NCI-H774 (cell line): Measurements from ENCODE around the gene NFASC.

Source experiments
- DNase-seq: peaks from one replicate; lab custom pipeline; 2025; lab: John Stamatoyannopoulos, UW

Gene NFASC

GRCh38 chr1:204870160-204870912 is at the start of gene NFASC:
TSS of gene NFASC (plus strand) at chr1:204870862. CDS start at chr1:204944316, 73,454 bp downstream.
- no peak for DNase-seq

GRCh38 chr1:204821476-204821875 is 49.2 kb upstream of the NFASC start:
- no peak for DNase-seq

GRCh38 chr1:204821924-204822323 is 48.7 kb upstream of the NFASC start:
- DNase-seq, result no peak

DNA sequence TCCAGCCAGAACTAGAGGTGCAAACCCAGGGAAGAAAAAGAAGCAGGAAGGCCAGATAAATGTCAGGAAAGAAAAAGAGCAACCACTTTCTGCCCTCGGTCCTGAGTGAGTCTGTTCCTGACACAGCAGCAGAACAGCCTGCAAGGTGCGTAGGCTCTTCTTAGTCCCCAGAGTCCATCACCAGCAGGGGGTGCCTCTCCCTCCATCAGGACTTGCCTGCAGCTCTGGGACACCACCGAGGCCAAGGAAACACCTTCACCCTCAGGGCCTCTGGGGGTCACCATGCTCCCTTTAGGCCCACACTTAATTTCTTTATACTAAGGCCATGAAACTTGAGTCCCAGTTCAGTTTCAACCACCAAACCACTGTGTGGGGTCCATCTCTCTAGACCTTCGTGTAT is 43.7 kb upstream of the NFASC start:
- no peak for DNase-seq

DNA sequence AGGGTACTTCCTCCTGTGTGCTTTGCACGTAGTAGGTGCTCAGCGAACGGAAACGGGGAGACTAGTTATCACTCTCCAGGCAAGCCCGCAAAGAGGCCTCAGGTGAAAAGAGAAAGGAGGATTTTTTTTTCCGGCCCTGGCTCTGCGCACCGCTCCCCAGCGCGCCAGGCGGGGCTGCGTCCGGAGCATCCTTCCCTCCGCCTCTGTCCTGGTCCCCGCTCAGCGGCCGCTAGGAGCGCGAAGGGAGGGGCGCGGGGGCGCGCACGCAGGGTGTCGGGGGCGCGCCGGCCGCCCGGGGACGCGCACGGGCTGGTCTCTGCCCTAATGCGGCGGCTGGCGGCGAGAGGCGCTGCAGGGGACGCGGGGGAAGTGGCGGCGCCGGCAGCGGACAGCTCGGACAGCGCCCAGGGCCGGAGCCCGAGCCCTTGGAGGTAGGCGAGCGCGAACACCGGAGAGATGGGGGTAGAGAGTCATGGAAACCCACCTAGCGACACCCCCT is 42.3 kb upstream of the NFASC start:
- DNase-seq, result peak; percentile 88

- DNase-seq, result no peak
Measured at GRCh38 chr1:204829133-204829825, 41.4 kb upstream of the NFASC start.

GRCh38 chr1:204830747-204831146 is 39.9 kb upstream of the NFASC start:
- DNase-seq, result no peak

GRCh38 chr1:204831186-204831585 is 39.5 kb upstream of the NFASC start:
- DNase-seq, result no peak

DNA sequence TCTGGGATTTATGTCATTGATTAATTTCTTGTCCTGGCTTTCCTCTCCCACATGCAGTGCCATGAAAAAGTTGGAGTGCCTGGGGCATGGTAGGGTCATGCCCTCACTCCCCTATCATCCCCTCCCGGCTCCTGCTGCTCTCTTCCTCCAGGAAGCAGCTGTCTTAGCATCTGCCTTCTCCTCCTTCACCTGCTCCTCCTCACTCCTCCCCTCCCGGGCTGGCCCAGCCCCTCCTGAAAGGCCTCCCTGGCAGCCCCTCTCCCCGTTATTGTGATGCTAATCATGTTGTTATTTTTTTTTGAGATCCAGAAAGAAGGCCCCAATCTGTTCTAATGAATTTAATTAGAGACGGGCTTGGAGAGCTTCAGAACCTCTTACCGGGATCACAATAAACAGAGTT is 36.3 kb upstream of the NFASC start:
- DNase-seq, result no peak

DNA sequence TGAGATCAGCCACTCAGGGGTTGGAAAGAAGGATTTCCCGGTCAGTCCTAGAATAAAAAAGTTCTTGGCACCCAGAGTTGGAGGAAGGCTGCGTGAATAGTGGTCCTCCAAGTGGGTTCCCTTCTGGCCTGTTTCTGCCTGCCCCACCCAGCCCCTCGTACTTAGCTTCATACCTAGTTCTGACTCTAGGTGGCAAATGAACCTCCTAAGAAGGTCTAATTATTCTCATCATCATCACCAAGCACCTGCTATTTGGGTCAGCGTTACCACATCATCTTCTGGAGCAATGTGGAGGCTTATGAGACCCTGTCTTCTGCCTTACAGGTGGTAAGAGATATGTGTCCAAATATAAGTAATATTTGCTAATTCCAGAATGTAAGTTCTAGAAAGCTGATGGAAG is 35.9 kb upstream of the NFASC start:
- no peak for DNase-seq

DNA sequence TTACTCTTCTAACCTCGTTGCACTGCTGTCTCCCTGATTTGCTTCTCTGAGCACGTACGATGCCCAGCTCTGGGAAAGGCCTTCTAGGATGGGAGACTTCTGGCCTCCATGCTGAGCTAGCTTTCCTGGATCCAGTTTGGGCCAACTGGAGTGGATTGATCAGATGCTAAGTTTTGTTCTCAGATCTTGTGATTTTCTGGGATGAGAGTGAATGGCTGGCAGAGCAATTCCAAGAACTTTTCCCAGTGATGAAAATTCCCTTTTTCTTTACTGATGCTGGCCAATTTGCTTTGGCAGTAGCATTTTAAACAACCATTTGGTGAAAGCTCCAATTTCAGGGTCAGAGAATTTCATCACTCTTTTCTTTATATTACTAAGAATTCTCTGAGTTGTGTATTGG is 34.9 kb upstream of the NFASC start:
- no peak for DNase-seq

DNA sequence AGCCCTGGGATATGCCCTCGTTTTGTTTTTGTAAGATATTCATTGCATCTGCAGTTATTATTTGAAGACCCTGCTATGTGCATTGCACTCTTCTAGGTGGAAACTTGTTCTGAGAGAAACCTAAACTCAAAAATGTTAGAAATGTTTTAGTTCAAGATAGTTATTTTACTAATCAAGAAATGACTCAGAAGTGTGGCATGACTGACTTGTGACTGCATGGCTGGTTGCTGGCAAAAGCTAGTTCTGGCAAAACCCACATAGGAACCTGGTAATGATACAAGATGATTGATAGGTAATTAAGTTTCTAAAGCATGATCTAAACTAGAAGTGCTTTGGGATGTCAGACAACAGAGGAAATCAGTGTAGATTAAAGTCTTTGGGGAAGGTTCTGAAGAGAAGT is 33.8 kb upstream of the NFASC start:
- no peak for DNase-seq

- no peak for DNase-seq
Measured at GRCh38 chr1:204837440-204838084, 33.1 kb upstream of the NFASC start.

GRCh38 chr1:204841316-204841715 is 29.3 kb upstream of the NFASC start:
- no peak for DNase-seq

DNA sequence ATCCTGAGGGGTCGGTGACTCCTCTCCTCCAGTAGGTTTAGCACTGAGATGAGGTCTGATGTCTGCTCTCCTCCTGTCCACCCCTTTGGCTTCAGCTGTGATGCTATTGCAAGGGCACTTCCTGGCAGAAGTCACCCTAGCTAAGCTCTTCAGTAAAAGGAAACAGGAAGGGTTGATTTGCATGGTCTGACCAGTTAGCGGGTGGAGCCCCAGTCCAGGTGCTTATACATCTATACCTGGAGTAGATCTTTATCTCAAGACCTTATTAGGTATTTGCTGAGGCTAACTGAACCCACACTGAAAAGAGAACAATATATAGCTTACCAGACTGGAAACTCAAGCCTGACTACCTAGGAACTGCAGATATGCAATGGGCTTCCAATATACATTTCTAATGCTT is 28.9 kb upstream of the NFASC start:
- no peak for DNase-seq

DNA sequence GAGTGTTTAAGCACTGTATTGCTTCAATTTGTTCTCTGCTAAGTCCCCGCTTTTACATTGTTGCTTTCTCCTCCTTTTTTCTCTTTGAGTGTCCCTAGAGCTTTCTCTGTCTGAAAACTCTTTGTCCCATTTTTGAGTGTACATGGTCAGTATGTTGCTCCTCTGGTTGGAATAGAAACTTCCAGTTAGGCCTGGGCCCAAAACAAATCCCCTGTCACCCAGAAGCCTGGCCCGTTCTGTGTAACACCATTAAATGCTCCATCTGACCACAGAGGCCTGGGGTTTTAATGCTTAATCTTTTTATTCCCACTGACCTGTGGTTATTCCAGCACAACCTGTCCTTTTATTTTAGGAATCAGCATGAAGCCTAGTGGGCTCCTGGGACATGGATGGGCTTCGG is 28.3 kb upstream of the NFASC start:
- no peak for DNase-seq

GRCh38 chr1:204842892-204843291 is 27.8 kb upstream of the NFASC start:
- peak; percentile 61 for DNase-seq

- peak; percentile 83 for DNase-seq
Measured at GRCh38 chr1:204846546-204846945, 24.1 kb upstream of the NFASC start.

DNA sequence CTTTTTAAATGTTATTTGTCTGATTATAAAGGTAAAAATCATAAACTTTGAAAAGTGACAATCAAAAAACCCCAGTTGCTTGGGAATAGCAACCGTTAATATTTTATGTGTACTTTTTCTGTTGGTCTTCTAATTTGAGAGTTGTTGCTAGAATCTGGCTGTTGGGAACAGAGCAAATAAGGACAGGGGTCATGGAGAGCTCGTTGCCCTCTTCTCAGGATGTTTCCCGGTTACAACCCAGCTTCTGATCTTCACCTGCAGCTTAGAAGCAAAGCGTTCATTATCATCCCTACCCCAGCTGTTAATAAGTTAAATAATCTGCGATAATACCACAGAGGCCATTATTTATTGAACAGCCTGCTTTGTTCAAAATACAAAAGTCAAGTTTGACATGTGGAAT is 22.1 kb upstream of the NFASC start:
- DNase-seq, result no peak

- no peak for DNase-seq
Measured at GRCh38 chr1:204852854-204853253, 17.8 kb upstream of the NFASC start.

- DNase-seq, result no peak
Measured at GRCh38 chr1:204853436-204853835, 17.2 kb upstream of the NFASC start.

- no peak for DNase-seq
Measured at GRCh38 chr1:204854286-204854685, 16.4 kb upstream of the NFASC start.

DNA sequence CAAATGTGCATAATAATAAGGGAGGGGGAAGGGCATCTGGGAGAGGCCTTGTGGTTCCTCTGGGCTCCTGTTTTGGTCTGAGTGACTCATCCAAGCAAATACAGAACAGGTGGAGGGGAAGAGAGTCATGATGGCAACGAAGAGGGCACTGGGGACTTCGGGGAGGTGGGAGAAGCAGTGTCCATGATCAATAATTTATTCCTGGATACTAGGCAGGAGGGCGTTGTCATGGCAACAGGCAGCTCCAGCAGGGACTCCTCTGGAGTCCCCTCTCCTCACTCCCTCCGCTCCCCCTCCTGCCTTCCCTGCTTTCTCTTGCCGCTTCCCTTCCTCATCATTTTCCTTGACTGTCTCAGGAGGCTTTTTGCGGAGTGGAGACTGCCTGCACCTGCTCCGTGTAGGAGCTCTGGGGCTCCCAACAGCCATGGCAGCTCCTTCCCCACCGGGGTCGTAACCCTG is 12.3 kb upstream of the NFASC start:
- DNase-seq, result no peak
